HepG2 (cell line): Measurements from ENCODE around the gene GPLD1. TPM values are rescaled to one million over a fixed set of nuclear protein-coding genes. Genes with fewer than 3 reads are reported as not detected.

Experiments used
- AHDC1 ChIP-seq: sonication (generic); formaldehyde crosslinking; IDR thresholded peaks from 2 replicates; pipeline ENCODE4 v1.5.1; 2020; ENCODE audit warnings: mild to moderate bottlenecking, missing genetic modification reagents, borderline replicate concordance
- ELF3 ChIP-seq: IDR thresholded peaks from 2 replicates; pipeline ENCODE4 v1.6.1; 2016; ENCODE audit warnings: missing genetic modification reagents, missing compliant biosample characterization
- RAD21 ChIP-seq: fragments of 450-650 bp; formaldehyde crosslinking; IDR thresholded peaks from 2 replicates; pipeline ENCODE4 v1.5.0; 2020; ENCODE audit warnings: mild to moderate bottlenecking
- SNAPC4 ChIP-seq: sonication (generic); formaldehyde crosslinking; IDR thresholded peaks from 2 replicates; pipeline ENCODE4 v1.4.0; 2020; ENCODE audit warnings: mild to moderate bottlenecking, missing genetic modification reagents
- ZBTB4 ChIP-seq: sonication (generic); formaldehyde crosslinking; IDR thresholded peaks from 2 replicates; pipeline ENCODE4 v1.4.0; 2020; ENCODE audit warnings: missing genetic modification reagents, mild to moderate bottlenecking, borderline replicate concordance
- ZIK1 ChIP-seq: sonication (generic); formaldehyde crosslinking; IDR thresholded peaks from 2 replicates; pipeline ENCODE4 v1.5.0; 2020; ENCODE audit warnings: mild to moderate bottlenecking, low read depth, missing genetic modification reagents, borderline replicate concordance
- ZNF143 ChIP-seq: sonication (generic); formaldehyde crosslinking; IDR thresholded peaks from 2 replicates; pipeline ENCODE4 v1.4.0; 2020; ENCODE audit warnings: missing genetic modification reagents
- ZNF280D ChIP-seq: sonication (generic); formaldehyde crosslinking; IDR thresholded peaks from 2 replicates; pipeline ENCODE4 v1.5.1; 2020; ENCODE audit warnings: mild to moderate bottlenecking, missing genetic modification reagents
- ZNF775 ChIP-seq: sonication (generic); formaldehyde crosslinking; IDR thresholded peaks from 2 replicates; pipeline ENCODE4 v1.4.0; 2020; ENCODE audit warnings: missing genetic modification reagents, mild to moderate bottlenecking, moderate library complexity, borderline replicate concordance
- ZNF782 ChIP-seq: sonication (generic); formaldehyde crosslinking; IDR thresholded peaks from 2 replicates; pipeline ENCODE4 v1.4.0; 2020; ENCODE audit warnings: missing genetic modification reagents, mild to moderate bottlenecking, borderline replicate concordance
- polyA plus RNA-seq, 8 experiments: library from polyadenylated mRNA; depleted of rRNA in 3 of 8; stranded (reverse) in 7 of 8; unstranded in 1 of 8; fragments of >200 nt; fragmentation: Illumina TruSeq in 4 of 8; extraction: Trizol in 4 of 8; gene quantifications; 2 replicates each; pipeline versions ENCODE4 v1.2.1 to v1.2.3, GENCODE V29; 2011 to 2016; ENCODE audit warnings: low read depth in 4 of 8, missing spikeins in 1 of 8, mixed read lengths in 1 of 8; ENCODE audit not compliant: insufficient read depth in 1 of 8
- total RNA-seq, 5 experiments: library from RNA; depleted of rRNA; stranded (reverse); fragments of >200 nt; fragmentation: Illumina TruSeq; extraction: Trizol; gene quantifications; 2 replicates each; pipeline ENCODE4 v1.2.3, GENCODE V29; 2016; ENCODE audit warnings: low read depth in 1 of 5

Gene GPLD1
- total and polyA plus RNA-seq, 2 of the 13 experiments (the other 11 are each of a cell fraction or from before 2014, with no cell fraction given) = 6.2 to 7.6 TPM

- TF ChIP-seq ZNF775 (CRISPR knock-in tag) (no peak), ZNF782 (CRISPR knock-in tag) (no peak), ELF3 (CRISPR knock-in tag) (peak; percentile 58), RAD21 (CRISPR knock-in tag) (peak; percentile 56; the same call in 1 of the 2 replicates), ZNF143 (no peak), ZBTB4 (CRISPR knock-in tag) (no peak), SNAPC4 (CRISPR knock-in tag) (no peak), ZIK1 (CRISPR knock-in tag) (no peak), ZNF280D (CRISPR knock-in tag) (no peak), AHDC1 (CRISPR knock-in tag) (no peak)
Observed at GRCh38 chr6:24431045-24431451, 58.3 kb downstream of the GPLD1 start (continued).
